AG10803 (cell line): ENCODE measurements around the gene ATPAF1.
"Not testable (repeated sequence)": the region's sequence is repeated elsewhere in the genome, so short reads cannot be mapped to it uniquely, and the experiment has no call there.

Experiments
- DNase-seq: peaks from one replicate; pipeline ENCODE4 v3.0.0; 2010; ENCODE audit warnings: low read depth
- H3K4me3 ChIP-seq: 2 replicates; pipeline ENCODE4 v1.5.1; 2011; ENCODE audit warnings: mild to moderate bottlenecking, low read length, control low read depth
- TF ChIP-seq, protein P1 (sequence below): conservative IDR thresholded peaks from 2 replicates; pipeline ENCODE4 v1.5.1; 2011; ENCODE audit warnings: mild to moderate bottlenecking, low read length, control low read depth, inconsistent platforms

Gene ATPAF1

DNA sequence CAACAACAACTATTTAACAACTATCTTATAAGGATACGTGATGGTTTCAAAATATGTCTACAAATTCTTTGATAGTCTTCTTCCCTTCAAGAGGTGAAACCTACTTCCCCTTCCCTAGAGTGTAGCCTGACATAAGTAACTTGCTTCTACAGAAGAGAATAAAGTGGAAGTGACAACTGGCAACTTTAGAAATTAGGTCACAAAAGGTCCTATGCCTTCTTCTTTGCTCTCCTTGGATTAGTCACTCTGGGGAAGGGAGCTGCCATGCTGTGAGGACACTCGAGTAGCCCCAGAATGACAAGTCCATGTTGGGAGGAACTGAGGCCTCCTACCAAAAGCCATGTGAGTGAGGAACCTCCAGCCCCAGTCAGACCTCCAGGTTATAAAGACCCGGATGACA lies 31.5 kb upstream of the ATPAF1 start:
- H3K4me3 ChIP-seq = no peak overlapping the region
- DNase-seq = no peak
- TF ChIP-seq, protein P1, sequence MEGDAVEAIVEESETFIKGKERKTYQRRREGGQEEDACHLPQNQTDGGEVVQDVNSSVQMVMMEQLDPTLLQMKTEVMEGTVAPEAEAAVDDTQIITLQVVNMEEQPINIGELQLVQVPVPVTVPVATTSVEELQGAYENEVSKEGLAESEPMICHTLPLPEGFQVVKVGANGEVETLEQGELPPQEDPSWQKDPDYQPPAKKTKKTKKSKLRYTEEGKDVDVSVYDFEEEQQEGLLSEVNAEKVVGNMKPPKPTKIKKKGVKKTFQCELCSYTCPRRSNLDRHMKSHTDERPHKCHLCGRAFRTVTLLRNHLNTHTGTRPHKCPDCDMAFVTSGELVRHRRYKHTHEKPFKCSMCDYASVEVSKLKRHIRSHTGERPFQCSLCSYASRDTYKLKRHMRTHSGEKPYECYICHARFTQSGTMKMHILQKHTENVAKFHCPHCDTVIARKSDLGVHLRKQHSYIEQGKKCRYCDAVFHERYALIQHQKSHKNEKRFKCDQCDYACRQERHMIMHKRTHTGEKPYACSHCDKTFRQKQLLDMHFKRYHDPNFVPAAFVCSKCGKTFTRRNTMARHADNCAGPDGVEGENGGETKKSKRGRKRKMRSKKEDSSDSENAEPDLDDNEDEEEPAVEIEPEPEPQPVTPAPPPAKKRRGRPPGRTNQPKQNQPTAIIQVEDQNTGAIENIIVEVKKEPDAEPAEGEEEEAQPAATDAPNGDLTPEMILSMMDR = no peak

DNA sequence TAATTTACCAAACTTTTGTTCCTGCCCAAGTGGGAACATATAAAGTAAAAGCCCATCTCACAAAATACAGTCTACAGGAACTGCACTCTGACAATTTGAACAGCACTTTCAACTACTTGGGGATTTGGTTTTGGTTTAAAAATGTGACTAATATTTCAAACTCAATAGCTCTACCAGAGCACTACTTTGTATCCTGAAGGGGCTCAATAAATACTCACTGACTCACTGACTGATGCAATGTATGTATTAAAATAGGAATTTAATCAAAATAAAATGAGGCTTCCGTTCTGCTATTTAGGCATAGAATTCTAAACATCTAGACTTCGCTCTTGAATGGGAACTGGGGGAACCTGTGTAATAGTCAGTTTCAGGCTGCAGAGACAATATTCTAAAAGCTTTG lies 28.9 kb upstream of the ATPAF1 start:
- TF ChIP-seq, protein P1 = no peak
- DNase-seq = no peak
- H3K4me3 ChIP-seq = no peak overlapping the region

DNA sequence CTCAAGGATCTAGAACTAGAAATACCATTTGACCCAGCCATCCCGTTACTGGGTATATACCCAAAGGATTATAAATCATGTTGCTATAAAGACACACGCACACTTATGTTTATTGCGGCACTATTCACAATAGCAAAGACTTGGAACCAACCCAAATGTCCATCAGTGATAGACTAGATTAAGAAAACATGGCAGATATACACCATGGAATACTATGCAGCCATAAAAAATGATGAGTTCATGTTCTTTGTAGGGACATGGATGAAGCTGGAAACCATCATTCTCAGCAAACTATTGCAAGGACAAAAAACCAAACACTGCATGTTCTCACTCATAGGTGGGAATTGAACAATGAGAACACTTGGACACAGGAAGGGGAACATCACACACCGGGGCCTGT lies 26.5 kb upstream of the ATPAF1 start:
- not testable (repeated sequence) for DNase-seq, H3K4me3 ChIP-seq

DNA sequence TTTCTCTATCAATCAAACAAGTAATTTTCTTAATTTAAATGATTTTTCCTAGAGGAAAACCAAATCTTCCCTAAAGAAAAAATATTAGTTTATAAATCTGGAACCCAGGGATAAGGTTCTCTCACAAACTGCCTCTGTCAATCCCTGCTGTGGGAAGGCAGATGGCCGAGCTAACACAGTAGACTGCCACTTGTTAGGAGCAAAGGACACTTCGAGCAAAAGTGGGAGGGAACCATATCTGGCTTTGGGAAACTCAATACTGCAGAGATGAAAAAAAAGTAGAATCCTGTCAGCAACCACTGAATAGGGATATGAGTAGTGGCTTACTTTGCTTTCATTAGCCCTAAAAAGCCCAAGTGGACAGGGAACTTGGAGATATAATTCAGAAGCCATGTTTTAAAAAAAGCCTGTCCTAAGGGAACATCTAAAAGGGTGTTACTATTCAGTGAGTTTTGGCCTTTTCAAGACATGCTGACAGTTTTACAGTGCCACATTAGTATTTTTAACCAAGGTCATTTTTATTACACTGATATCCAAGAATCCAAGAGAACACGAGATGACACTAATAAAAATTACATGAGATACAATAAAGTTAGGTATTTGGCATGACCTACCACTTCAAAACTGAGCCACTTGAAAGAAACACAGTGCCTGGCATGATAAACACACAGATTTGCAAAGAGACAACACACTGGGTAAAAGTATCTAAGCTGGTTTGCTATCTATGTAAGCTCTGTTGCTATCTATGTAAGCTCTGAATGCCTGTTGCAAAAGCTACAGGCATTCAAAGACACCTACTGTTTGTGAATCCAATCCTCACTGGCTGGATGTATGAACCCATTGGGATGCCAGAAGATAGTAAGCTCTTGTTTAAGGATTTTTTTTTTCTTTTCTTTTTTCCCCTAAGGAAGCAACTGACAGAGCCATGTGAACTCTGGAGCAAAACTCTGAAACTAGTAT lies 24.9 kb upstream of the ATPAF1 start:
- TF ChIP-seq, protein P1 = no peak
- no peak for DNase-seq
- H3K4me3 ChIP-seq = no peak overlapping the region

DNA sequence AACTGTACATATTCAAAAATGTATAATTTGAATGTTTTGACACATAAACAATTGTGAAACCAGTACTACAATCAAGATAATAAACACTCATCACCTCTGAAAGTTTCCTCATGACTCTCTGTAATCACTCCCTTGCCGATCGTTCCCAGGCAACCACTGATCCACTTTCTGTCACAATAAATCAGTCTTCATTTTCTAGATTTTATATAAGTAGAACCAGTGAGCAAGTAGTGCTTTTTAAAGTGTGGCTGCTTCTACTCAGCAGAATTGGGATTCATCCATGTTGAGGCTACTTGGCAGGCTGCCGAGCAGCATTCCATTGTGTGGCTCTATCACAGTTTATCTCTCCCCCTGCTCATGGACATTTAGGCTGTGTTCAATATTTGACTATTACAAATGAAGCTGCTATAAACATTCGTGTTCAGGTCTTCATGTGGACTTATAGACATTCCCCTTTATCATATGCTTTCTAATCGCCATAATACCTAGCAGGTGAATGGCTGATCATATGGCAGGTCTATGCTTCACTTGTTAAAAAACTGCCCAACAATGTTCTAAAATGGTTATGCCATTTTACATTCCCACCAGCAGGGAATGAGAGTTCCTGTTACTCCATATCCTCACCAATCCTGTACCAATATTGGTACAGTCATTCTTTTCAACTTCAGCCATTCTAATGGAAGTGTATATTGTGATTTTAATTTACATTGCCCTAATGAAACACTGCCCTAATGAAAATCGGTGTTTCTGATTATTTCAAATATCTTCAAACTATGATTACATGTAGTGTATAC lies 24.0 kb upstream of the ATPAF1 start:
- no peak overlapping the region for H3K4me3 ChIP-seq
- TF ChIP-seq, protein P1 = peak; percentile 26
- DNase-seq = peak; percentile 36

DNA sequence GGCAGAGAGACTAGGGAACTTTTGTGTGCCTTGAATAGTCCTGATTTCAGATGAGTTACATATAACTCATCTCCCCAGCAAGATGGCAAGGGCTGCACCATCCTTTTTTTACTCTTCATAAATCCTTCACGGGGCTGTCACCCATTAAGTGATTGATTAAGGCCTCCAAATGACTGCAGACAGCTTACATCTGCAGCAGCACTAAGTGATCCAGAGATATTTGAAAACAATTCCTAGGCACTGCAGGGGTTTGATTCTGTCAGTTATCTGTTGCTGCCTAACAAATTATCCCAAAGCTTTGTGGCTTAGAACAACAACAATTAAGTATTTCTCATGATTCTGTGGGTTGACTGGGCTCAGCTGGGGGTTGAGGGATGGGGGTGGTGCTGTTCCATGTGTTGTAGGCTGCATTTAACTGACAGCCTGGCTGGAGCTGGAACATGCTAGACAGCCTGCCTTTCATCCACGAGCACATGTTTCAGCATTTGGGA lies 22.8 kb upstream of the ATPAF1 start:
- TF ChIP-seq, protein P1 = no peak
- DNase-seq = no peak
- H3K4me3 ChIP-seq = no peak overlapping the region

DNA sequence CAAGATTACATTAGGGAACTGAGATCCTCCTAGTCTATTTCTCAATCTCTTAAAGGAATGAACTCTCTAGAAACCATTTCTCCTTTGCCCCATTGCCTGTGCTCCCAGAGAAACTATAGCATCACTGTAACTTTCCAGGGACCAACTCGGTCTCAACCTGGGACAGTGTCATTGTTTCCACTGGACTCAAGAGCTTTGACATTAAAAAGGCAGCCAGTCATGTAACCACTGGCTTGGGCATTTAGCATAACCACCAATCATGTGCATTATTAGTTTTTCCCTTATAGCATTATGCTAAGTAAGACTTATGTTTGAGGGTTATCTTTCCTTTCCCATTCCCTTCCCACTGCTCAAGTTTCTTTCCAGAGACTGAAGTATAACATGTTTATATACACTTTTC lies 21.7 kb upstream of the ATPAF1 start:
- H3K4me3 ChIP-seq = no peak overlapping the region
- DNase-seq = no peak

More for the DNA sequence above, 21.7 kb upstream of the ATPAF1 start:
- TF ChIP-seq, protein P1 = no peak
